ENCODE data around the gene AQP1. TPM values are rescaled to one million over a fixed set of nuclear protein-coding genes. Genes with fewer than 3 reads are reported as not detected.

The AQP1 gene
- total RNA-seq, 3 donors from 2014 or later: 132 to 213 (median 177) TPM

DNA sequence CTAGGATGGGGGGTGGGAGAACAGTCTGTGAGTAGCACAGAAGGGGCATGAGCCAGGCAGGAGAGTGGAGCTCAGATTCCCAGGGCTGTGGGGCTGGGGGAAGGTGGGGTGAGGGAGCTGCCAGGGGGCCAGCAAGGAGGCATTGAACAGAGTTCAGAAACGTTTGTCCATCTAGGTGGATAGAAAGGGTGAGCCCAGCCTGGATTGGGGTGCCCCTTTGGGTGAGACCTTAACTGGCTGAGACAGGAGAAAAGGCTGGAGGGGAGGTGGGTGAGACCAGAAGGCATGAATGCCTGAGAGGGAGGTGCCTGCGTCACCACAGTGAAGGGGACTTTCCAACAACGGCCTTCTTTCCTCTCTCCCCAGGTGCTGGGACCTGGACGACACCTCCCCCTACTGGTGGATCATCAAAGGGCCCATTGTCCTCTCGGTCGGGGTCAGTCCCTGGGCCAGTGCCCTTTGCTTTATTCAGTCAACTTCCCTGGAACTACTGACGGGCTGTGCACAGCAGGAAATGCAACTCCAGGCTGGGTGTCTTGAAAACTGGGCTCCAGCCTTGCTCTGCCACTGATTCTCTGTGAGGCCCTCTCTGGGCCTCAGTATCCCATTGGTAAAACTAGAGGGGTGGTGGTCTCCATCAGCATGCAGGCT lies 63.1 kb downstream of the AQP1 start:
- no peak for TF ChIP-seq POLR2A (IDR thresholded peaks at IDR 0.05)
- peak; percentile 39 to 50 (median 47) for TF ChIP-seq CTCF (IDR thresholded peaks at IDR 0.05)
- intact Hi-C loops (cut with DNase I; ENCODE audit: low total_unique reads): loop anchor here (10.0 kb wide), 2 partner anchors 170 to 1830 kb away; partner anchors contain the start of gene CPVL
- Histone ChIP-seq H3K36me3 (no peaks in the 10 kb centered on the region), H3K4me3 (no peak overlapping the region), H3K27ac (no peak overlapping the region), H3K27me3 (no peaks in the 10 kb centered on the region), H3K9me3 (no peaks in the 10 kb centered on the region), H3K4me1 (no peaks in the 10 kb centered on the region)
- DNase-seq (ENCODE audit: low spot score in 2 of 2): no peak

Other genes with a start within 250 kb of the AQP1 start
- under 1 TPM; under 0.01 to 0.16 (median 0.15) TPM for gene CRHR2, start 229.4 kb upstream of the AQP1 start, total RNA-seq
- gene INMT, start 159.7 kb upstream of the AQP1 start, total RNA-seq: 10 to 100 TPM in 2 of 3 donors, 1 to 10 TPM in 1; 7.8 to 66.7 (median 26.2) TPM
- 10 to 100 TPM in 2 of 3 donors, 1 to 10 TPM in 1; 5.6 to 14.9 (median 13.8) TPM for gene MINDY4, start 140.4 kb upstream of the AQP1 start, total RNA-seq
- gene GHRHR, start 52.1 kb downstream of the AQP1 start, total RNA-seq: not detected
- gene ADCYAP1R1, start 140.5 kb downstream of the AQP1 start, total RNA-seq: 10 to 100 TPM in 1 of 3 donors, 1 to 10 TPM in 2; 2.6 to 19.7 (median 4.1) TPM